ENCODE data around the gene CD209. TPM values are rescaled to one million over a fixed set of nuclear protein-coding genes. Genes with fewer than 3 reads are reported as not detected.

Gene CD209
- total RNA-seq, 1 donor from 2014 or later, result 11.4 TPM

GRCh38 chr19:7743425-7743841 lies 3.9 kb downstream of the CD209 start:
- intact Hi-C loops (cut with DNase I), result no loop called here
- no peak for DNase-seq
- ATAC-seq (ENCODE audit: poor library complexity), result no peak

GRCh38 chr19:7742991-7743390 lies 4.3 kb downstream of the CD209 start:
- DNase-seq (no peak), ATAC-seq (ENCODE audit: poor library complexity) (no peak)
- intact Hi-C loops (cut with DNase I), result no loop called here

GRCh38 chr19:7742575-7742974 lies 4.8 kb downstream of the CD209 start:
- ATAC-seq (ENCODE audit: poor library complexity), result no peak
- no peak for DNase-seq
- intact Hi-C loops (cut with DNase I), result no loop called here

GRCh38 chr19:7740682-7741054 lies 6.7 kb downstream of the CD209 start:
- no peak for DNase-seq
- intact Hi-C loops (cut with DNase I), result no loop called here
- ATAC-seq (ENCODE audit: poor library complexity), result no peak

- no peak for ATAC-seq (ENCODE audit: poor library complexity)
- no peak for DNase-seq
- intact Hi-C loops (cut with DNase I), result no loop called here
Measured at GRCh38 chr19:7739801-7740681, 7.3 kb downstream of the CD209 start.

- DNase-seq (no peak), ATAC-seq (ENCODE audit: poor library complexity) (no peak)
- intact Hi-C loops (cut with DNase I), result no loop called here
Measured at GRCh38 chr19:7739211-7739755, 8.1 kb downstream of the CD209 start.

- intact Hi-C loops (cut with DNase I), result no loop called here
- DNase-seq (no peak), ATAC-seq (ENCODE audit: poor library complexity) (no peak)
Measured at GRCh38 chr19:7738023-7738422, 9.3 kb downstream of the CD209 start.

GRCh38 chr19:7737215-7737614 lies 10.1 kb downstream of the CD209 start:
- no peak for DNase-seq
- ATAC-seq (ENCODE audit: poor library complexity), result no peak
- intact Hi-C loops (cut with DNase I), result no loop called here

- intact Hi-C loops (cut with DNase I), result no loop called here
- ATAC-seq (ENCODE audit: poor library complexity), result no peak
Measured at GRCh38 chr19:7736148-7736547, 11.2 kb downstream of the CD209 start.

GRCh38 chr19:7734220-7735203 lies 12.8 kb downstream of the CD209 start:
- ATAC-seq (ENCODE audit: poor library complexity) (peak; percentile 68), DNase-seq (no peak)
- intact Hi-C loops (cut with DNase I), result no loop called here

More at GRCh38 chr19:7736148-7736547, 11.2 kb downstream of the CD209 start:
- no peak for DNase-seq

- ATAC-seq (ENCODE audit: poor library complexity), result no peak
- DNase-seq, result no peak
- intact Hi-C loops (cut with DNase I), result no loop called here
Measured at GRCh38 chr19:7733376-7733775, 14.0 kb downstream of the CD209 start.

GRCh38 chr19:7732045-7732444 lies 15.3 kb downstream of the CD209 start, which contains the start of gene CLEC4G:
CLEC4G (minus strand) TSS chr19:7732110; CDS start chr19:7732102, 8 bp downstream.
- intact Hi-C loops (cut with DNase I), result no loop called here
- ATAC-seq (ENCODE audit: poor library complexity), result no peak
- DNase-seq, result peak; percentile 30

GRCh38 chr19:7731615-7732014 lies 15.7 kb downstream of the CD209 start:
- intact Hi-C loops (cut with DNase I), result no loop called here
- ATAC-seq (ENCODE audit: poor library complexity) (no peak), DNase-seq (no peak)

GRCh38 chr19:7731218-7731595 lies 16.1 kb downstream of the CD209 start:
- intact Hi-C loops (cut with DNase I), result no loop called here
- peak; percentile 32 for DNase-seq
- ATAC-seq (ENCODE audit: poor library complexity), result no peak

- intact Hi-C loops (cut with DNase I), result no loop called here
- peak; percentile 37 for DNase-seq
- no peak for ATAC-seq (ENCODE audit: poor library complexity)
Measured at GRCh38 chr19:7730286-7731217, 16.8 kb downstream of the CD209 start.

- intact Hi-C loops (cut with DNase I), result no loop called here
- ATAC-seq (ENCODE audit: poor library complexity) (no peak), DNase-seq (no peak)
Measured at GRCh38 chr19:7729831-7730285, 17.5 kb downstream of the CD209 start.

- DNase-seq (no peak), ATAC-seq (ENCODE audit: poor library complexity) (no peak)
- intact Hi-C loops (cut with DNase I), result no loop called here
Measured at GRCh38 chr19:7729211-7729610, 18.1 kb downstream of the CD209 start.

GRCh38 chr19:7725791-7726190 lies 21.5 kb downstream of the CD209 start:
- ATAC-seq (ENCODE audit: poor library complexity), result no peak
- intact Hi-C loops (cut with DNase I), result no loop called here
- DNase-seq, result no peak
